ENCODE data around the gene BABAM2. TPM values are rescaled to one million over a fixed set of nuclear protein-coding genes. Genes with fewer than 3 reads are reported as not detected.

BABAM2 gene
- total RNA-seq, 6 experiments from 2014 or later, result 17.1 to 39.4 (median 25.5) TPM

DNA sequence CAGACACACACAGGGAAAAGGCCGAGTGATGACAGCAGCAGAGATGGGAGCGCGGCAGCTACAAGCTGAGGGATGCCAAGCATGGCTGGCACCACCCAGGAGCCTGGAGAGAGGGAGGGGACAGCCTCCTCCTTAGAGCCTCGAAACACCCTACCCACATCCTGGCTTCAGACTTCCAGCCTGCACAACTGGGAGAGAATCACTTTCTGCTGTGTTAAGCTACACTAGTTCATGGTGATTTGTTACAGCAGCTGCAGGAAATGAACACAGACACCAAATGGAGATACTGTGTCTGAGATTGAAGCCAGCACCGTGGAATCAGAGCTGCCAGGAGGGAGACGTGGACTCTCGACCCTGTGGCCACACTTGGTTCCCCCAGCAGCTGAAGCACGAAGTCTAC, 474.6 kb downstream of the BABAM2 start:
- TF ChIP-seq POLR2A (IDR thresholded peaks at IDR 0.05), result no peak
- TF ChIP-seq, protein P1, sequence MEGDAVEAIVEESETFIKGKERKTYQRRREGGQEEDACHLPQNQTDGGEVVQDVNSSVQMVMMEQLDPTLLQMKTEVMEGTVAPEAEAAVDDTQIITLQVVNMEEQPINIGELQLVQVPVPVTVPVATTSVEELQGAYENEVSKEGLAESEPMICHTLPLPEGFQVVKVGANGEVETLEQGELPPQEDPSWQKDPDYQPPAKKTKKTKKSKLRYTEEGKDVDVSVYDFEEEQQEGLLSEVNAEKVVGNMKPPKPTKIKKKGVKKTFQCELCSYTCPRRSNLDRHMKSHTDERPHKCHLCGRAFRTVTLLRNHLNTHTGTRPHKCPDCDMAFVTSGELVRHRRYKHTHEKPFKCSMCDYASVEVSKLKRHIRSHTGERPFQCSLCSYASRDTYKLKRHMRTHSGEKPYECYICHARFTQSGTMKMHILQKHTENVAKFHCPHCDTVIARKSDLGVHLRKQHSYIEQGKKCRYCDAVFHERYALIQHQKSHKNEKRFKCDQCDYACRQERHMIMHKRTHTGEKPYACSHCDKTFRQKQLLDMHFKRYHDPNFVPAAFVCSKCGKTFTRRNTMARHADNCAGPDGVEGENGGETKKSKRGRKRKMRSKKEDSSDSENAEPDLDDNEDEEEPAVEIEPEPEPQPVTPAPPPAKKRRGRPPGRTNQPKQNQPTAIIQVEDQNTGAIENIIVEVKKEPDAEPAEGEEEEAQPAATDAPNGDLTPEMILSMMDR (IDR thresholded peaks at IDR 0.05), result no peak
- Histone ChIP-seq H3K27me3 (no peaks in the 10 kb centered on the region), H3K36me3 (no peaks in the 10 kb centered on the region), H3K27ac (no peak overlapping the region), H3K9me3 (no peaks in the 10 kb centered on the region), H3K4me3 (no peak overlapping the region), H3K4me1 (peaks cover 0 to 5% (median 0%) of the 10 kb centered on the region in 4 donors)
- intact Hi-C loops (cut with DNase I), result no loop called here
- DNase-seq, result no peak
- ATAC-seq, result no peak
- WGBS (ENCODE audit: insufficient coverage, low coverage, low lambda C conversion rate, missing lambda C conversion rate), result 70% methylated on average over 2 of the region's 8 CpGs

DNA sequence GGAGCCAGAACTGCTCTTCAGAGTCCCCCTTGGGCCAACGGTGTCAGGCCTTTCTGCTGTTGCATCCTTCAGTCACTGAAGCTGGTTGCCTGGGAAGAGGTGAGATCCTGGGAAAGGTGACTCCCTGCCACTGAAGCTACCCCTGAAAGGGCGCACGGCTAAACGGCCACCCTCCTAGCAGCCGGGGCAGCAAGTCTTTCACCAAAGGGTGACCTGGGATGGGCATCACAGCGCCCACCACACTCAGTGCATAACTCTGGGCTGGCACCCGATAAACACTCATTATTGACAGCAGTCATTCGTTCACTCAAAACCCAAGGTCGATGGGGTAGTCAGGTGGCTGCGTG, 475.6 kb downstream of the BABAM2 start:
- H3K27ac ChIP-seq, result no peak overlapping the region
- H3K27me3 ChIP-seq, result no peaks in the 10 kb centered on the region
- TF ChIP-seq POLR2A (IDR thresholded peaks at IDR 0.05), result no peak
- TF ChIP-seq, protein P1 (IDR thresholded peaks at IDR 0.05), result no peak
- ATAC-seq (no peak), DNase-seq (no peak)
- H3K4me1 ChIP-seq, result peaks cover 0 to 14% (median 0%) of the 10 kb centered on the region in 4 donors
- WGBS (ENCODE audit: insufficient coverage, low coverage, low lambda C conversion rate, missing lambda C conversion rate), result no CpG with 5 or more reads among the region's 10 CpGs
- intact Hi-C loops (cut with DNase I), result no loop called here
- H3K36me3 ChIP-seq, result no peaks in the 10 kb centered on the region
- H3K9me3 ChIP-seq, result no peaks in the 10 kb centered on the region
- no peak overlapping the region for H3K4me3 ChIP-seq

DNA sequence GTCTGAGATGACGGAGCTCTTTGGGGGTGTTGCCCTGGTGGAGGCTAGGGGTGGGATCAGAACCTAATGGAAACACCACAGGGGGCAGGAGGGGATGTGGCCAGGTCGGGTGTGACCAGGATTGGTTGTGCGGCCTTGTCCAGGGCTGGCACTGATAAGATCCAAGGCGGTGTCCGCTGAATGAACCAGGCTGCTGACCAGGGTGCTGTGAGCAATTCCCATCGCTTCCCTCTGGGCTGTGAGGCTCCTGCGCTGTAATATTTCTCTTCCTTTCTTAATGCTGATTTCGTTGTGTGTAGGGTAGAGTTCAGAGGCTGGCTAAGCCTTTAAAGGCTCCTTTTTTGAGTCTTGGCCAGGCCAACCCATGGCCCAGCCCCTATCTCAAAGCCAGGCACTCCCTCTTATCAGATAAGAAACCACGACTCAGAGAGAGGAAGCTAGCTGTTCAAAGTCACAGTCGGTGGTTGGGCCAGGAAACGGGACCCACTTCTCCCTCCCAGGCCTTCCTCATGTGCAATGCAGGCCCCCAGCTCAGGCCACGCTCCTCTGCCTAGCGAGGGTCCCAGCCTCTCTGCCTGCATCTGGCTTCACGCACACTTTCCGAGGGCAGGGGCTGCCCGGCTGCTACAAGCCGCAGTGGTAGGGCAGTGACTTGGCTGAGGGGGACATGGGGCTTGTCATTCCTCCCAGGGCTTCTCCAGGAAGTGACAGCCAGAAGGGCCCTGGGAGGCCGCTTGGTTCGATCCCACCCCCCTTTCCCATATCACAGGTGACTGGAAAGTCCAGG, 476.2 kb downstream of the BABAM2 start:
- intact Hi-C loops (cut with DNase I), result no loop called here
- WGBS (ENCODE audit: insufficient coverage, low coverage, low lambda C conversion rate, missing lambda C conversion rate), result 49% methylated on average over 10 of the region's 19 CpGs
- no peak for TF ChIP-seq POLR2A (IDR thresholded peaks at IDR 0.05)
- TF ChIP-seq, protein P1 (IDR thresholded peaks at IDR 0.05), result no peak
- DNase-seq, result peak in 1 of 3 donors; percentile 49
- ATAC-seq, result peak; percentile 43 to 56 (median 48)
- H3K4me3 ChIP-seq, result no peak overlapping the region
- H3K36me3 ChIP-seq, result no peaks in the 10 kb centered on the region
- no peak overlapping the region for H3K27ac ChIP-seq
- peaks cover 0 to 14% (median 0%) of the 10 kb centered on the region in 4 donors for H3K4me1 ChIP-seq
- no peaks in the 10 kb centered on the region for H3K9me3 ChIP-seq
- H3K27me3 ChIP-seq, result no peaks in the 10 kb centered on the region

DNA sequence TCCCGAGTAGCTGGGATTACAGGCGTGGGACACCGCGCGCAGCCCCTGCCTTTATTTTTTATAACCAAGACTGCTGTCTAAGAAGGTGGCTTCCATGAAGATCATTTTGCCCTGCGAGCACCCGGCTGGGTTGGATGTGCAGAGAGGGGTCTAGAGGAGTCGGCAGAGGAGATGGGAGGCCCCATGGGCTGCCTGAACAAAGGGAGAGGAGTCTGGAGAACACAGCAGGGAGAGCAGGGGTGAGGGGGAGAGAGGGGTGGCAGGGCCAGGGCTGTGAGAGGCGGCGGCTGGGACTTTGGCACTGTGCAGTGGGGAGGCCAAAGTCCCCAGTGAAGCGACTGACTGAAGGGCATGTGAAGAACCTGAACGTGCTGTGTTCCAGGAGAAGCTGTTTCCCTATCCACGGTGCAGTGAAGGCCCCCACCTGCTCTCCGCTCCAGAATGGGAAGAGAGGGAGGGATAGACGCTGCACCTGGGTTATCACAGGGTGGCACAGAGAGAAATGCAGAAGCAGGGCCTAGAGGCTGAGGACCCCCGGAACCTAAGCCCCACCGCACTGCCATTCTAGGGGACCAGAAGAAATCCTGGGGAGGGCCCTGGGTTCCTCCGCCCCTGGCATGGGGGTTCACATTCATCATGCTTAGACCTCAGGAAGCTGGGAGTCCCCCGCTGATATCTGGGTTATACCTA, 477.3 kb downstream of the BABAM2 start:
- H3K27ac ChIP-seq, result no peak overlapping the region
- H3K9me3 ChIP-seq, result no peaks in the 10 kb centered on the region
- DNase-seq, result peak in 1 of 3 donors; percentile 67
- no peaks in the 10 kb centered on the region for H3K27me3 ChIP-seq
- no peak overlapping the region for H3K4me3 ChIP-seq
- no peaks in the 10 kb centered on the region for H3K36me3 ChIP-seq
- H3K4me1 ChIP-seq, result peaks cover 0 to 14% (median 0%) of the 10 kb centered on the region in 4 donors
- TF ChIP-seq, protein P1 (IDR thresholded peaks at IDR 0.05), result no peak
- no peak for TF ChIP-seq POLR2A (IDR thresholded peaks at IDR 0.05)
- WGBS (ENCODE audit: insufficient coverage, low coverage, low lambda C conversion rate, missing lambda C conversion rate), result 68% methylated on average over 14 of the region's 19 CpGs
- intact Hi-C loops (cut with DNase I), result no loop called here
- ATAC-seq, result peak; percentile 72 to 86 (median 78)

Data from right lobe of liver (tissue), 6 donors.